ENCODE measurements around the gene TP53I13. TPM values are rescaled to one million over a fixed set of nuclear protein-coding genes. Genes with fewer than 3 reads are reported as not detected.

The TP53I13 gene
- total and polyA plus RNA-seq, 2 donors from 2014 or later (not counting 2 experiments from before 2014, with no cell fraction given), result 35.1 to 46.5 TPM

Other genes with a start within 250 kb of the TP53I13 start
- 34.5 and 36.9 TPM in 2 replicates for gene TAOK1, start 178.3 kb upstream of the TP53I13 start, total RNA-seq
- 4.1 and 4.5 TPM in 2 replicates for gene TAOK1, start 178.3 kb upstream of the TP53I13 start, polyA plus RNA-seq
- 7.5 and 8.9 TPM in 2 replicates for gene ABHD15, start 1.7 kb upstream of the TP53I13 start, total RNA-seq
- 5.5 and 6.1 TPM in 2 replicates for gene ABHD15, start 1.7 kb upstream of the TP53I13 start, polyA plus RNA-seq
- 49.9 and 57.6 TPM in 2 replicates for gene GIT1, start 20.9 kb downstream of the TP53I13 start, total RNA-seq
- 41.6 and 50.5 TPM in 2 replicates for gene GIT1, start 20.9 kb downstream of the TP53I13 start, polyA plus RNA-seq
- 9.2 and 11.7 TPM in 2 replicates for gene ANKRD13B, start 24.4 kb downstream of the TP53I13 start, total RNA-seq
- gene ANKRD13B, start 24.4 kb downstream of the TP53I13 start, polyA plus RNA-seq, result 6.6 and 7.4 TPM in 2 replicates
- 23.0 and 37.6 TPM in 2 replicates for gene CORO6, start 54.2 kb downstream of the TP53I13 start, total RNA-seq
- gene CORO6, start 54.2 kb downstream of the TP53I13 start, polyA plus RNA-seq, result 19.3 and 33.1 TPM in 2 replicates

Data from foreskin keratinocyte (primary cell).